NCI-H524 (cell line): ENCODE measurements around the gene GNB1.

Experiments used
- DNase-seq, 2 experiments: peaks; one replicate each; lab custom pipeline; 2025; lab: John Stamatoyannopoulos, UW

GNB1 gene

DNA sequence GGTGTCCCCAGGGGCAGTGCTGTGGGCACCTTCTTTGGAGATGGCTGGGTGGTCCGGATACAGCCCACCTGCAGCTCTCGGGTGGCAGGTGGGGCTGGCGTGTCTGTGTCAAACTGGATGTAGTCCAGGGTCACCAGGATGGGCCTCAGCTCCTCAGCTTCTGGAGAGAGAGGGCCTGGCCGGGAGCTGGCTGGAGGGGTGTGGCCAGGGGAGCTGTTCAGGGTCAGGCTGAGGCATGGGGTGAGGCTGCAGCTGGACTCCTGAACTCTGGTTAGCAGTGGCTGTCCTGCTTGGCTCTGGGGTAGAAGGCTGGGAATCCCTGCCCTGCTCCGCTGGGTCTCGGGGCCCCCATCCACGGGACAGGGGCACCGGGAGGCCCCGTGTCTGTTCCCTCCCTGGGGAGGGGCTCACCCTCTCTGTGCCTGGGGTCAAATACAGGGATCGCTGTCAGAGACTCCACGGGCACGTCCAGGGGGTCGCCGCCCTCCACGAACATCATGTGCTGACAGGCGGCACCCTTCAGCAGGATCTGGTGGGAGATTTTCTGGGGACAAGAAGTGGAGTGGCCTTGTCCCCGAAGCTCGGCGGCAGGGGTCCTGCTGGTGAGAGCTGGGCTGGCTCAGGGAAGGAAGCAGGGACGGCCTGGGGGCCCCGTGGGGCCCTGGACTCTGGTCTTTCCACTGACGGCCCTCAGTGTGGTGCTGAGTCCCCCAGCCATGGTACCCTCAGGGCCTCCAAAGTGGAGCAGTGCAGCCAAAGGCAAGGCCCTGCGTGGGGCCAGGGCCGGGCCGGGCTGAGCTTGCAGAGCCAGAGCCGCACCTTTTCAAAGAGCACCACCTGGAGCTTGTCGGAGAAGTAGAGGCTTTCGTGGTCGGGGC, 32.3 kb upstream of the GNB1 start:
- DNase-seq: no peak

DNA sequence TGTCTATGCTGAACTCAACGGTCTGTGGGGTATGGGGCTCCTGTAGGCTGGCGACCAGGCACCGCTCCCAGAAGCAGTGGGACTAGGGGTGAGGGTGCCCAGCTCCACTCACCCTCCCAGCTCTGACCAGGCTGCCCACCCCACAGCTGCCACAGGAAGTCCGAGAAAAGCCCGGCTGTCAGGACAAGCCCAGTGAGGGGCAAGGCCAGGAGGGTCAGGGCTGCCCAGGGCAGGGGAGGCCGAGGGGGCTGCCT, 31.7 kb upstream of the GNB1 start:
- no peak for DNase-seq

DNA sequence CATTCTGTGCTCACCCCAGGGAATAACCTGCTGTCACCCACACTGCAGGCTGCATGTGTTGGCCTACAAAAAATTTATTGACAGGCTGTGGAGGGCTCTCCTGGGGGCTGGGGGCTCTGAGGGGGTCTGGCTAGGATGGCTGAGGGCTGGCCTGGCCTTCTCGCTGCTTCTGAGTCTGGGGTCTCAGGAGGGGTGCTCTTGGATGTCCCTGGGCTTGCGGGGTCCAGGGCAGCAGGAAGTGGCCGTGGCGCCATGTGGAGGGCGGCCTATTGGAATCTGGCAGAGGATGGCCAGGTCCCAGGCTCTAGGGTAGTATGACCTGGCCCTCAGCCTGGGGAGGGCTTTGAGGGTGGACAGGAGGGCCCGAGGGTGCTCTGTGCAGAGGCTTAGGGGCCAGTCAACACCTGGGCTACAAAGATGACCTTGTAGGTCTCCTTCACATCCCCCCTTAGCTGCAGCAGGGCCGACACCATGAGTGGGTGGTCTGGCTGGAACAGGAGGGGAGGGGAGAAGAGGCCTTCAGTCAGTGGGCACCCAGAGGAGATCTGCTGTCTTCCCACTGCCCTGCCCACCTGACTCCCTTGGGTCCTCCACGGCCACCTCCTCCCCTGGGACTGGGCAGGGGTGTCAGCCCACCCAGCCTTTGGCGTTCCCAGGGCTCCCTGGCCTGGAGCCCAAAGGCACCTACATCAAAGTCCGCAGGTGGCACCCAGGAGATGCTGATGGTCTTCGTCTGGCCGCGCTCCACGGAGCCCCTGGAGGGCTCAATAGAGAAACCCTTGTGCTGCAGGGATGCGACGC, 31.2 kb upstream of the GNB1 start:
- no peak for DNase-seq

DNA sequence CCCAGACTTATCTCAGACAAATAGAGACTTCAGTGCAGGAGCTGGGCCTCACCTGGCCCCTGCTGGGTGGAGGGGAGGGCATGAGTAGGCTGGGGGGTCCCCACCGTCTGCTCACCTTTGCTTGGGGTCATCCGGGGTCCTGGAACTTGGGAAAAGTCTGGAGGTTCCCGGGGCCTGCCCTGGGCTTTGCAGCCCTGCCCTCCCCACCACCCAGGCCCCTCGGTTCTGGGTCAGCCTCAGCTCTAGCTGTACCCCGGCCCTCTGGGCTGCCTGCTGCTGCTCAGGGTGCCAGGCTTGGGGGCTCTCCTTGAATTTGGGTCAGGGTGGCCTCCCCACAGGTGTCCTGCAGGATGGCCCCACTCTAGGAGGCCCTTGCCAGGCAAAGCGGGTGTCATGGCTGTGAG, 30.6 kb upstream of the GNB1 start:
- no peak for DNase-seq

DNA sequence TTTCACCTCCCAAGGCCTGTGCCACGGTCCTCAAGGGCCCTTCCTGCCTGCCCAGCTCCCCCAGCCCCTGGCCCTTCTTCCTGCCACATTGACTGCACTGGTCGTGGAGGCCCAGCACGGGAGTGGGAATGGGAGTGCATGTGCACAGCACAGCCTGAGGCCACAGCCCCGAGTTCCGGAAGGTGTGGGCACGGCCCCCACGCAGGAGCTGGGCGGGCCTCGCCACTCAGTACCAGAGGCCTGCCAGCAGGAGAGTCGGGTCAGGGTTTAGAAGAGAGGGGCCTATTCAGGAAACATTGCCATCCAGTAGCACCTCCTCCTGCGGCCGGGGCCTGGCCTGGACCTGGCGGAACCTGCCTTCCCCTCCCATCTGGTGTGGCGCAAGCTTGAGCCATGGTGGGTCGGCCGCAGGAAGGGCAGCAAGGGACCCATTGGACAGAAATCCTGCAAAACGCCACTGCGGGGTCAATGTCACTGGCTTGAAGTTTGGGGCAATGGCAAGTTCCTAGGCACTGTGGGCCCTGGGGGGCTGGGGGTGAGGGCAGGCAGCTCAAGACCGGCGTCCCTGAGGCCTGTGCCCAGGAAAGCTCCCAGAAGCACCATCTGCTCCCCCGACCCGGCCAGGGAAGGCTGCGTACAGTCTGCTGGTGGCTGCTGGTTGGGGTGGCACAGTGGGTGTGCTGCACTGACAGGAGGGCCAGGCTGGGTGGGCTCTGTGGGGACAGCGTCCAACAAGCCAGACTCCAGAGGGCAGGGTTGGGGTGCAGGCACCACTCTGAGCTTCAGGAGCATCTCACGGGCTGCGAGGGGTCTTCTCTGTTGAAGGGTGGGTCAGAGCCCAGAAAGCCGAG, 29.9 kb upstream of the GNB1 start:
- no peak for DNase-seq

DNA sequence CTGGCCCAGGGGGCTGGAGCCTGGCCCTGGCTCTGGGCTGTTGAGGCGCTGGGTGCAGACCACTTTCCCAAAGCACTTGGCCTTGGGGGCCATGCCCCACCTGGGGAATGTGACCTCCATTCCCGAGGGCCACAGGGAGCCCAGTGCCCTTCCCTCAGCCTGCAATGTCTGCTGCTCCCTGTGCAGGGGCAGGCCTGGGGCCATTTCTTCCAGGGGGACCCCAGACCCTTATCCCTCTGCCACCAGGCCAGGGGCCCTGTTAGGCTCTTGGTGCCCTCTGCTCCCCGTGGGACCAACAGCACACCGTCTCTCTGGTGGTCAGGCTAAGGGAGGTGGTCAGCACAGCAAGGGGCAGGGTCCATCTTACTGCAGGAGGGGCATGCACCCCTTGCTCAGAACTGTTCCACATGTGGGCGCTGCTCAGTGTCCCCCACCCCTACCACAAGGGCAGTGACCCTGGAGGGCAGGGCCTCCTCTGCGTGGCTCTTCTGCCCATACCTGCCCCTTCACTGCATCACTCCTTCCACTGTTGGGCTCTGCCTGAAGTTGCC, 29.2 kb upstream of the GNB1 start:
- DNase-seq: no peak

DNA sequence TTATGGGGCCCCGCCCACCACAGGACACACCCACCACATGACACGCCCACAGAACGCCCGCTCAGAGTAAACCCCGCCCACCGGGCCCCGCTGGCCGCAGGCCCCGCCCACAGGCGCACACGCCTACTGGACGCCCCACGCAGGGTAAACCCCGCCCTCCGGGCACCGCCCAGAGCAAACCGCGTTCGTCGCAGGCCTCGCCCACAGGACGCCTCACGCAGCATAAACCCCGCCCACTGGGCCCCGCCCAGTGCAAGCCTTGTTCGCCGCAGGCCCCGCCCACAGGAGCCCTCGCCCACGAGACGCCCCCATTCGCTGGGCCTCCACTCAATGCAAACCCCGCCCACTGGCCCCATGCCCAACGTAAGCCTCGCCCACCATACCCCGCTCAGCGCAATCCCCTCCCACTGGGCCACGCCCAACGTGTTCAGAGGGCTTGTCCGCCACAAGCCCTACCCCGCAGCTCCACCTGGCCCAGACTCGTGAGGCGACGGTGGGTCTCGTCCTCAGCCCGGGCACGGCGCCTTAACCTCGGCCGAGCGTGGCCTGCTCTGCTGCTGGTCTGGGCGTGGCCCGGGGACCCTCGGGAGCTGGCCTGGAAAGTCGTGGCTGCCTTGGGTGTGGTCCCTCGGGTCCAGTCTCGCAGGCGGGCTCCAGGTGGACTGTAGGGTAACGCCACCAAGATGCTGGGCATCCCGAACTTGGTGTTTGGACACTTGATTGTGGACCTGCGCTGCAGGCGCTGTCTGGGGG, 28.6 kb upstream of the GNB1 start:
- DNase-seq: peak; percentile 86 to 97

DNA sequence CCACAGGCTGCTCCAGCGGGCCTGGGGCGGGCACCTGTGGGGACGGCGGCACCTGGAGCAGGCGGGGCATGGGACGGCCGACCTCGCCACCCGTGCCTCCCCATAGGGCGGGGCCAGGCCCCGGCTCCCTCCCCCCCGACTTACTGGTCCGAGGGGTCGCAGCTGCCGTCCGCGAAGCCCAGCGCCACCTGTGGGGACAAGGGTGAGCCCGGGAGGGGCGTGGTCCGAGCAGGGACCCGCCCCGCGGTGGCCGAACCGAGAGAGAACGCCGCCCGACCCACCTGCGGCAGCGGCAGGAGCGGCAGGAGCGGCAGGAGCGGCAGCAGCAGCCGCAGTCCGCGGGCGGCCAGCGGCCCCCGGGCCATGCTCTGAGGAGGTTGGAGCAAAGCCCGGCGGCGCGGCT, 28.0 kb upstream of the GNB1 start, which contains the start of gene TMEM52:
Gene TMEM52 (minus strand): TSS at position 379 of the 403 bp plus-strand sequence. CDS start 14 bp downstream, at position 365.
- DNase-seq: no peak

DNA sequence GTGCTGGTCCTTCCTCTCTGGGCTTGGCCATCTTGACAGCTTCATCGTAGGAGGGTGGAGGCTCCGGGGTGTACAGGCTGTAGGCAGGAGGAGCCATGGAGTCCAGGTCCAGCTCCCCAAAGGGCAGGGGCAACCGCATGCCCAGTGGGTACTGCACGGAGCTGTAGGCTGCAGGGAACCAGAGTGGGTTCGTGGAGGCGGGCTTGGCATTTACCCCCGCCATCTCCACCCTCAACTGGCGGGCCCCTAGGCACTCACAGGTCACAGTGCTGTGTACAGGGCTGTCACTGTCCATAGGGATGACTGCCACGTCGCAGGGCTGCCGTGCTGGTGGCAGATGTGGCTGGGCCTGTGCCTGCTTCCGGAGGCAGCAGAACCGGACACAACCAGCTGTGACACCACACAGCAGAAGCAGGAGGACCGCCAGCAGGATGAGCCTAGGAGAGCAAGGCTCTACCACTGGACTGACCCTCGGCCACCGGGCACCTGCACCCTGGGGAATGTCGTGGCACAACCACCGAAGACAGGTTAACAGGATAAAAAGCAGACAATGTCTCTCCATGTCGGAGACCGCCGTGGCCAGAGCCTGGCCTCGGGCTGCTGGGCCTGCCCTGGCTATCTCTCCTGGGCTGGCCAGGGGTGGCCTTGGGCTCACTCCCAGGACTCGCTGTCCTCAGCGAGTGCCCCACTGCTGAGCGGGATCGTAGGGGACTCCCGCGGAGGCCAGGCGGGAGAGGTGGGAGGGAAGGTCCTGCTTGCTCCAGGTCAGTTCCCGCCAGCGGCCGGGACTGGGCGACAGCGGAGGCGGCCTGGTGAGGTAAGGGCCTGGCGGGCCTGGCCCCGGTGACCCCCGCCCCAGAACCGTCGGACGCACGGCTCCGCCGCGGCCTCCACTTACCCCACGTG, 27.4 kb upstream of the GNB1 start:
- no peak for DNase-seq

DNA sequence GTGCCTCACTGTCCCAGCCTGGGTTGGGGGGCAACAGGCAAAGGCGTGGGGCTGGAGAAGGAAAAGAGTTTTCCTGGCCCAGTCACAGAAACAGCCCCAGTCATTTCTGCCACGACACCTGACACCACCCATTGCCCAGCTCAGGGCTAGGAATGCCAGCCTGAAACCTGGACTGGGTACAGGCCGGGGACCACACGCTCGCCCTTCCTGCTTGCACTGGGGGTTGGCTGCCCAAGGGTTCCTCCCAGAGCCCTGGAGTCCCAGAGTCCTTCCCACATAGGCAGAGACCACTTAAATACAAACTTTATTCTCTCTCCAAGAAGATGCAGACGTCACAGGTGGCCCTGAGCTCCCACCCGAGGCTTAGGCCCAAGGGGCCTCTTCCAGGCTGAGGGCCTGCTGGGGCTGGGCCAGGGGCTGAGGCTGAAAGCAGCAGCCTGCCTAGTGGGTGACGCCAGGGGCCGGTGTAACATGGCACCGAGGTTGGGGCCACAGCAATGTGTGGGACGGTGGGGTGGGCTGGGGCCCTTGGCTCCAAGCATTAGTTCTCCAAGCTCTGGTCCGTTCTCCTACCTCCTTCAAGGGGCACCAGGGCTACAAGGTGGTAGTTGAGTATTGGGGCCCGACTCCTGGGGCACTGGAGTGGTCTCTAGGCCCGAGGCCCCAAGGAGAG, 26.6 kb upstream of the GNB1 start:
- DNase-seq: no peak

DNA sequence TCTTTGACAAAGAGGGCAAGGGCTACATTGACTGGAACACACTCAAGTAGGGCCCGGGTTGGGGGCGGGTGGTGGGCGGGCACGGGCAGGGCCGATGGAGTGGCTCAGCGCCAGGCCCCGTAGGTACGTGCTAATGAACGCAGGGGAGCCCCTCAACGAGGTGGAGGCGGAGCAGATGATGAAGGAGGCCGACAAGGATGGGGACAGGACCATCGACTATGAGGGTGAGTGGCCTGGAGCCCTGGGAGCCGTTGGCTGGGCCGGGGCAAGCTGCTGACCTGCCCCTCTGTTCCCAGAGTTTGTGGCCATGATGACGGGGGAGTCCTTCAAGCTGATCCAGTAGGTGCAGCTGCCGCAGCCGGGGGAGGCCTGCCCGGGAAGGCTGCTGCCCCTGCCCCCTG, 26.0 kb upstream of the GNB1 start:
- no peak for DNase-seq

DNA sequence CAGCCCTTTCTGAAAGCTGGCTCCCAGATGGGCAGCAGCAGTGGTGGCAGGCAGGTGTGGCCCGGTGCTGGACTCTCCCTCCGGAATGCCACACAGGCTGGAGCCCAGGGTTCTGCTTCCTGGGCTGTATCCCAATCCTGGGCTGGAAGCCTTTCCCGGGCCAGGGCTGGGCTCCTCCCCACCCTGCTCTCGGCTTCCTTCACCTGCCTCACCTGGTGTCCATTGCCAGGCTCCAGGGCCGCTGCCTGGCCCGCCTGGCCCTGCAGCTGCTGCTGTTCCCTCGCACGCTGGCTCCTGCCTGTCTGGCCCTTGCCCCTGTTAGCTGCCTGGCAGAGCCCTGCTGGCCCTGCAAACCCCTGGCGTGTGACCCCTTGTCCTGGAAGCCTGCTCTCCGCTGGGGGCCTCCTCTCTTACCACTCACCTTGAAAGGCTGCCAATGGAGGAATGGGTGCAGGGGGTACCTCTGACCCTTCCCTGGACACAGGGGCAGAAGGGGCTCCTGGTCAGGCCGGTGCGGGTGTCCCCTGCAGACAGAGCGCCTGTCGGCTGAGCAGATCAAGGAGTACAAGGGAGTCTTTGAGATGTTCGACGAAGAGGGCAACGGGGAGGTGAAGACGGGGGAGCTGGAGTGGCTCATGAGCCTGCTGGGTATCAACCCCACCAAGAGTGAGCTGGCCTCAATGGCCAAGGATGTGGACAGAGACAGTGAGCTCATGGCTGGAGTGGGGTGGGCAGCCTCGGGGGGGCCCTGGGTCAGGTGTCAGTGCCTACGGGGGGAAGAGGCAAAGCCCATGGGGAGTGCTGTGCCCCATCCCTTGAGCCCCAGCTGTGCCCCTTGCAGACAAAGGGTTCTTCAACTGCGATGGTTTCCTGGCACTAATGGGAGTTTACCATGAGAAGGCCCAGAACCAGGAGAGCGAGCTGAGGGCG, 25.3 kb upstream of the GNB1 start:
- DNase-seq: no peak

DNA sequence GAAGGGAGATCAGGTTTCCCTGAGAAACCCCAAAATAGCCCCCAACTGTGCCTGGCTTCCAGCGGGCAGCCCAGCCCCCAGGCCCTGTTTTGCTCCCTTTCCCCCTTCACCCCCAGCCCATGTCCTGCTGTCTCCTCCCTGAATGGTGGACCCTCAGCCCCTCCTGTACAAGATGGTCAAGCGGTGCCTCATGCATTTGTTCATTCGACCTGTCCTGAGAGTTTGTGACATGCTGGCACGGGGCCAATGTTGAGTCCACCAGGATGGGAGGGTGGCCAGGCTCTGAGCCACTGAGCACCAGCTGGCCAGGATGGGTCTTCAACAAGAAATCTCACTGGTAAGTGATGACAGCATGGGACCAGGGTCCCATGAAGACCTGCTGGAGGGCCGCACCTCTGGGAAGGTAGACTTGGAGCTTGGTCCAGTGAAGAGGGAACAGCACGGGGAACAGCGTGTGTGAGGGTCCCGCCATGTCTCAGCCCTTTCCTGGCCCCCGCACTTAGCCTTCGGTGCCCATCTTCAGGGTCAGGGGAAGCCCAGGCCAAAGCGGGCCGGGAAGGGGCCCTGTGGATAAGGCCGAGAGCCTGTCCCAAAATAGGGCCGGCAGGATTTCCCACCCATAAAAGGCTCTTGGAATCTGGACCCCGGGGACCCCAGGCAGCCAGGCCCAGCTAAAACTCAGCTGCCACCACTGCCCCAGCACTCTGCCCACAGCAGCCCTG, 24.2 kb upstream of the GNB1 start, which contains the start of gene CALML6:
Gene CALML6 (plus strand): TSS at position 290 of the 722 bp plus-strand sequence. CDS start 21 bp downstream, at position 311.
- no peak for DNase-seq

DNA sequence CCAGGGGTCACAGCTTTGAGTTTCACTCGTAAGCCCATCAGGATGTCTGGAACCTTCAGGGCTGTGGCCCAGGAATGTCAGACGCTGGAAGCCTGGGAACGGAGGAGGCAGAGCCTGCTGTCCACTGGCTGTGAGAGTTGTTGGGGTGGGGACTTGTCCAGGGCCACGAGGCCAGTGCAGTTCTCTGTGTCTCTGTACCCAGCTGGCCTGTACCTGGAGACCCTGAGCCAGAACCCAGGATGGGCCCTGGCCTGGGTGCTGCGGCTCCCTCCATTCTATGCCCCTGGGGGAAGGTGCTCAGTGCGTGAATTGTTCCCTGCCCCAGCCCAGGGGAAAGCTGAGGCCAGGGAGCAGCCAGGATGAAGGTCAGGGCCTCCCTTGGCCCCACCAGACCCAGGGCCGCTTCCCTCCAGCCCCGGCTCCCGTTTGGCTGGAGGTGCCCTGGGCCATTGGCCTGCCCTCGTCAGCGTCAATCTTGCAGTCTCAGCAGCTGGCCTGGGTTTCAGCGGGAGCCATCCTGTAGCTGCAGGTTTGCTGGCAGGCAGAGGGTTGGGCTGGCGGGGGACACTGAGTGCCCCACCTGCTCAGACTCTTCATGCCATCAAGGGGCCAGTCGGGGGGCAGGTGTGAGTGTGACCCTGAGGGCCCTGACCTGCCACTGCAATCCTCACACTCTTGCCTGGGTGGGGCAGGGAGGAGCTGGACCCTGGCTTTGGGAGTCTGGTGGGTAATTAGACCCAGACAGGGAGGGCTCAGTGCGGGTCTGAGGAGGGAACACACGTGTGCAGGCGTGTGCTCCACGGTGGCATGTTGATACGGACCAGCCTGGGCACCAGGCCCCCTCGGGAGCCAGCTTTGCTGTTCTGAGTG, 23.4 kb upstream of the GNB1 start:
- DNase-seq: no peak

DNA sequence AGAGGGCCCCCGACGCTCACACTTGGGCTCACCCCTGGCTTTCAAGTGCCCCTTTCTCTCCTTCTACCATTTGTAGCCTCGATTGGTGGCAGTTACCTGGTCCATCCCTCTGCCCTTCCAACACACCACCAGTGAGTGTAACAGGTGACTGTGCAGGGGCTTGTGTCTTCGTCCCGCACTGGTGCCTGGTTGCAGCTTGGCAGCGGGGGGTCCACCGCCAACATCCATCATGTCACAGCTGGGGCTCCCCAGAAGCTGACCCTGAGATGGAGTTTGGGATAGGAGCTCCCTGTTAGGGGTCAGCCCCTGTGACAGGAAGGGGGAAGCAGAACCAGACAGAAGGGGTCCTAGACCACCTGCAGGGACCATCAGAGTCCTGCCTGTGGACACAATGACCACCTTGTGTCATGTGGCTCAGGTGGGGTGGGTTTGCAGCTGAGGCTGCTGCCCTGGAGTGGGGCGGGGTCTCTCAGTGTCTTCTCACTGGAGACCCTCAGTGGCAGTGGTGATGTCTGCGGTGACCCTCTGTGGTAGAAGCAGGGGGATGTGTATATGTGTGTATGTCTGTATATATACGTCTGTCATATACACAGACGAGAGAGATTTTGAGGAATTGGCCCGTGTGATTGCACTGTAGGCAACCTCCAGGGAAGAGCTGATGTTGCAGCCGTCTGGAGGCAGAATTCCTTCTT, 20.6 kb upstream of the GNB1 start:
- no peak for DNase-seq

DNA sequence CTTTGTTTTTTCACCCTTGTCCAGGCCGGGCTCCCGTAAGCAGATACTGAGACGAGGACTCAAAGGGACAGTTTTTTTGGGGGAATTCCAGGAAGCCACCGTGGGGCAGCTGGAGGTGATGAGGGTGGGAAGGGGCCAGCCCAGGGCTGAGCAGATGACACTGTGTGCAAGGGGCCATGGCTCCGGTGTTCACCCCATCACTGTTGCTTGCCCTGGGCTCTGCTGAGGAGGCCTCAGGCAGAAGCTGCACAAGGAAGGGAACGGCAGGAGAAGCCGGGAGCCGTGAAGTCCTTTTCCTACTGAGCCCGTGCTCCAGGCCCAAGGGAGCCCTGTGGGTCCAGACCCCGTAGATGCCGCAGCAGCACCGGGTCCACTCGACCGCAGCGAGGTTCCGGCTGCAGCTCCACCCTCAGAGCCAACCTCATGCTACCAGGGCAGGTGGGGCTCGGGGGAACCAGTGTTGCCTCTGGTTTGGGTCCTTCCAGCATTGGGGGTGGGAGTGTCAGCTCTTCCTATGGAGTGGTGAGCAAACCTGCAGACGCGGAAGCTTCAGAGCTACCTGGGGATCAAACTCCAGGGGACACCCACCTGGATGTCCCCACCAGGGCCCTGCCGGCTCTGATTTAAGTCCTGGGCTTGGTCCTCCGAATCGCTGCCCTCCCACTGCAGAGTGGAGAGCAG, 19.9 kb upstream of the GNB1 start:
- no peak for DNase-seq
